HT-29 (cell line): ENCODE results near the gene SERGEF. TPM values are rescaled to one million over a fixed set of nuclear protein-coding genes. Genes with fewer than 3 reads are reported as not detected.

ENCODE experiments used
- DNase-seq: peaks from one replicate; pipeline ENCODE4 v3.0.0-alpha.2; 2015; ENCODE audit warnings: low spot score
- total RNA-seq: library from RNA; depleted of rRNA; stranded (reverse); fragments of >200 nt; shearing (Covaris generic); gene quantifications from 2 replicates; pipeline ENCODE4 v1.2.3, GENCODE V29; 2014

The SERGEF gene
- total RNA-seq, 1 experiment from 2014 or later, result 26.0 TPM

GRCh38 chr11:17813391-17814059 is 199.3 kb downstream of the SERGEF start:
- DNase-seq, result no peak

GRCh38 chr11:17812865-17813187 is 200.0 kb downstream of the SERGEF start:
- no peak for DNase-seq

DNA sequence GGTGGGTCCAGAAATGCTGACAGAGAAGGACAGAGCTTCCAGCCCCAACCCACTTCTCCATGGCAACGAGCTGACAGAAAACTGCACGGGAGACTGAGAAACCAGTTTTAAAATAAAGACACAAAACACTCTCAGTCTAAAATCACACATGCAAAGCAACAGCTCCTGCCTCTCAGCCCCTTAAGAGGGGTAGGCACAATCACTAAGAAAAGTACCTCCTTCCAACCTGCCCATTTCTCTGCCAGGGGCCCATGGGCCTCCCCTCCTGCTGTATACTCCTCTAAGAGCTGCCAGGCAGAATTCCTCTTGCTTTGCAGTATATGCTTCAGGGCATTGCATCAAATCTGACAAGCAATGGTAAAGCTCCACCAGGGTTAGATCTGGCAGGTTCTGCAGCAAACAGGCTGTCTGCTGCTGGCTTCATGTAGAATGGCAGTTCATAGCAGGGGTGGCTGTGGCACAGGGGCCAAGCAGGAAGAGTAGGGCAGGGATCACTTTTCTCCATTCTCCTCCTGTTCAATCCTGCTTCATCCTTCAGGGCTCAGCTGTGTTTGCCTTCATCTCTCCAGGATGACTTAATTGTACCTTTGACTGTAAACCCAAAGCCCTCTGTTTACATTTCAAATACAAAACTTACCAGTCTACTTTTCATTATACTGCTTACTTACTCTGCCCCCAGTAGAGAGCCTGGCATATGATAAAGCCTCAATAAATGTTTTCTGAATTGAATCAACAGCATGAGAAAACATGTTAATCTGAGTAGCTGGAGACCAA is 200.6 kb downstream of the SERGEF start:
- DNase-seq, result no peak

GRCh38 chr11:17811352-17811751 is 201.5 kb downstream of the SERGEF start:
- DNase-seq, result no peak

DNA sequence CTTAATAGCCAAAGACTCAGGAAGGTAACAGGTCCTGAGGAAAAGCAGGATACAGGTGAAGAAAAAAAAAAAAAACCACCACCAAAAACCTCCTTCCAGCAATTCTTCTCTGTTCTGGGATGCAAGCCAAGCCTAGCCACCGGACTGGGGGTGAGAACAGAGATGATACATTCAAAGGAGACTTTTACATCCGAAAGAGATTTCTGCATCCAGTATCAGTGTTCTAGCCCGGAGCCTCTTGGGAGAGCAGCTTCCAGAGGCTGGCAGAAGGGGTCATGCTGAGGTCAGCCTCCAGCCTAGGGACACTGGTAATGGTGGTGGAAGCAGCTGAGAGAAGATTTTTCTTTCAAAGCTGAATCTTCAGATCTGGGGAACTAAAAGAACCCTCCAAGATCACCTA is 202.1 kb downstream of the SERGEF start:
- DNase-seq, result no peak

DNA sequence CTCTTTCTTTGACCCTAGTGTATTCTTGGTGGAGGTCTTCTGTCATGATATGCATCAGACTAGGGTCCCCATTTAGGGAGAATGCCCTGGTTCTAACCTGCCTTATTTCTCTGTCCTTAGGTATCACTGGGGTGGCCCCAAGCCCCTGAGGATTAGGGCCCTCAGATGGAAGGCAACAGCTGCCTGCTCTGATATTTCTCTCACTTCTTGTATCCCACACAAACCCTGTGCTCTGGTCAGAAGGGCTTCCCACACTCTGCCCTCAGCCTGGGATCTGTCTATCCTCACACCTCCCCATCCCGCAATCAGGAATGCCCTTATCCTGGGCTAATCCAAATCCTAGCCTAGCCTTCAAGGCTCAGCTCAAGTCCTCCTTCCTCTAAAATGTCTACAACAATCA is 202.8 kb downstream of the SERGEF start:
- DNase-seq, result no peak

- DNase-seq, result no peak
Observed at GRCh38 chr11:17807034-17807433, 205.8 kb downstream of the SERGEF start.

GRCh38 chr11:17805873-17806272 is 207.0 kb downstream of the SERGEF start:
- no peak for DNase-seq

GRCh38 chr11:17805043-17805442 is 207.8 kb downstream of the SERGEF start:
- no peak for DNase-seq

- DNase-seq, result no peak
Observed at GRCh38 chr11:17803754-17804334, 209.0 kb downstream of the SERGEF start.

DNA sequence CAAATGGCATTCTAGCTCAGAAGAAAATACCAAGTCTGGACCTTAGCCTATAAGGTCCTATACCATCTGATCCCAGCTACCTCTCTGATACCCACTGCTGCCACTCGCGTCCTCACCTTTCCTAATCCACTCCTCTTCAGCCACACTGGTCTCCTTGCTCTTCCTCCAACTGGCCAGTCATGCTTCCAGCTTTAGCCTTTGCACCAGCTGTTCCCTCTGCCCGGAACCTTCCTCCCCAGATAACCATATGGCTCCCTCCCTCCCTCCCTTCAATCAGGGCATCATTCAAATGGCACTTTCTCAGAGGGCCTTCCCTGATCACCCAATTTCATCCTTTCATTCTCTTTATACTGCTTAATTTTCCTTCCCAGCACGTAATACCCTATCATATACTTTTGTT is 210.4 kb downstream of the SERGEF start:
- DNase-seq, result no peak

DNA sequence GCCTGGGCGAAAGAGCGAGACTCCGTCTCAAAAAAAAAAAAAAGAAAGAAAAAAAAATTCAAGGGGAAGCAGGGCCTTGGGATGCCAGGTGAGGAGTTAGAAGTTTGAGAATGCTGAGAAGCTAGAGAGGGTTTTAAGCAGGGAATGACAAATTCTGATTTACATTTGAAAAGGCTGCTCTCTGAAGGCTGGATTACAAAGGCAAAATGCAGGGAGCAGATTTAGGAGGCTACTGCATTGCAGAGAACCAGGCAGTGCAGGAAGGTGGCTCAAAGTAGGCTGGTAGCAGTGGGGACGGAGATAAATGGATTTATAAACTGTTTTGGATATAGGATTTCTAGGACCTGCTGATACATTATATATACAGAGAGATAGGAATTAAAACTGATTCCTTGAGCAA is 211.7 kb downstream of the SERGEF start:
- no peak for DNase-seq

DNA sequence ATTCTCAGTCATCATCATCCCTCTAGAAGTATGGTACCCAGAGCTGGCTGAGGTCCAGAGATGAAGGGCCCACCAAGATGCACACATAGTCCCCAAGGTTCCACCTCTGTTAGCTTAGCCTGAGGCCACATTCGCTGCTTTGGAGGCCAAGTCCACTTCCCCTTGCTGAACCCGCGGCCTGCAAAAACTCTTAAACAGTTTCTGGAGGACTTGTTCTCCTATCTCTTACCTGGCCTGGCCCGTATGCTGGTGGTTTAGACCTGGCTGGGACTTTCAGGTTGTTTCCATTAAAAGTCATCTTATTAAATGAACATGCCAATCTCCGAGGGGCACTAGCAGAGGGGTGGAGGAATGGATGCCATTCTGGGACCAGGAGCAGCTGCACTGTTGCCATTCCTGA is 213.7 kb downstream of the SERGEF start:
- no peak for DNase-seq

DNA sequence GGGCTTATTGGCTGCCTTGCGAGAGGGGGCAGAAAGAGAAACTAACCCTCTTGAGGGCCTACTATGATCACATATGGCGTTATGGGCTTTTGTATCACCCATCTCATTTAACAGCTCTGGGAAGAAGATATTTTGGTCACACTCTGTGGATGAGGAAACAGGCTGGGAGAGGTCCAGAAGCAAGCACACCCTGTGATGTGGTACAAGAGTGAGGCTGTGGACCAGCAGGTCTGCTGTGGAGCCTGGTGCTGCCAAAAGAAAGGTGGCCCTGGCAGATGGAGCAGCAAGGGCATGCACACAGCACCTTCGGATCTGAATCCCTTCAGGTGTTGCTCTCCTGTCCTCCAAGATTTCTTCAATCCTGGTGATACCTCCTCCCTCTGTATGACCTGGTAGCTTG is 214.1 kb downstream of the SERGEF start:
- DNase-seq, result no peak

DNA sequence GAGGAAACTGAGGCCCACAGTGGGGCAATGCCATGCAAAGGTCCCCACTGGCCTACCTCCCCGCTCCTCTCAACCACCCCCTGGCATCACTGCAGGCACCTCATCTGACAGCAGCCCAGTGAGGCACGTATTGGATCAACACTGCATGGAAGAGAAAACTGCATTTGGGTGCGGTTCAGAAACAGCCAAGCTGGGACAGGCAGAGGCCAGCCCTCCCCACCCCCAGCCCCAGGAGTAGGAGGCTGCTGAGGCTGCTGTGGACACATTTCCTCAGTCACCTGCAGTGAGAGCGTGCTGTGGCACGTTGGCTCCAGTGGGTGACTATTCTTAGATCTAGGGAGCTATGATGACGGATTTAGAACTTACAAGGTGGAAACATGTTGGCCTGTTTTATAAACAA is 214.6 kb downstream of the SERGEF start:
- no peak for DNase-seq

GRCh38 chr11:17796154-17796553 is 216.7 kb downstream of the SERGEF start:
- no peak for DNase-seq

- no peak for DNase-seq
Observed at GRCh38 chr11:17794981-17795380, 217.9 kb downstream of the SERGEF start.

DNA sequence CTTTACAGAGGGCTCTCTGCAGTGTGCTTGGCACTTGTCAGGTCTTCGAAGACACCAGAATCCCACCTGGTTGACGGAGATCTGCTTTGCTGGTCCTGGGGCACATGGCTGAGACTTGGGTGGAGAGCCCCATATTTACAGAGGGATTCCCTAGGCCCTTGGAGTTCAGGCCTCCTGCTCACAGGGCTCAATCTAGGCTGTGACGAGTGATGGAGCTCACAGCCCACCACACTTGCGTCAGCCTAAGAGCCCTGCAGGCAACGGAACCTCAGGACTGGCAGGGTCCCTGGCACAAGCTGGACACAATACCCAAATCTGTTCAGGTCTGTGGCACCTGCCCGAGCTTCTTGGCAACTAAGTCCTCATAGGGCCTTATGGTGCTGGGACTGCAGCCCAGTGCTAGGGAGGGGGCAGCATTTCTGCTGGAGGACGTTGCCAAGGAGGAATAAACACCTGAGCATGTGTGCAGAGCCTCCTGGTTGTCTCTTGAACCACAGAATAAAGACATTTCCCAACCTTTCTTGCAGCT is 219.1 kb downstream of the SERGEF start:
- no peak for DNase-seq

DNA sequence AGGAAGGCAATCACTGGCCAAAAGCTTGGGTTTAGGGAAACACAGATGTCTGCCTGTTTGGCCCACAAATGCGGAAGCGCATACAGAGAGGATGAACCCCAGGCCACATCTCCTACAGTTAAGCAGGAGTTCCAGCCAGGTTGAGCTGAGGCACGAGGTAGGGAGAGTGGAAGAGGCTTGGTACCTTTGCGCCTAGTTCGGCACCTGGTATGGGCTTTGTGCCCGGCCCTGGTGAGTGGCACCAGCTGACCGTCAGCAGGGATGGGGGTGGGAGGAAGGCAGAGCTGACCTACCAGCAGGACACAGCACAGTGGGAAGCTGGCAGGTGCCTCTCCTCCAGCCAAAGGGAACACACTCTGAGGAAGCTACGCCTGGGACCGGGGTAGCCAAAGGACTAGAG is 220.7 kb downstream of the SERGEF start:
- DNase-seq, result no peak

DNA sequence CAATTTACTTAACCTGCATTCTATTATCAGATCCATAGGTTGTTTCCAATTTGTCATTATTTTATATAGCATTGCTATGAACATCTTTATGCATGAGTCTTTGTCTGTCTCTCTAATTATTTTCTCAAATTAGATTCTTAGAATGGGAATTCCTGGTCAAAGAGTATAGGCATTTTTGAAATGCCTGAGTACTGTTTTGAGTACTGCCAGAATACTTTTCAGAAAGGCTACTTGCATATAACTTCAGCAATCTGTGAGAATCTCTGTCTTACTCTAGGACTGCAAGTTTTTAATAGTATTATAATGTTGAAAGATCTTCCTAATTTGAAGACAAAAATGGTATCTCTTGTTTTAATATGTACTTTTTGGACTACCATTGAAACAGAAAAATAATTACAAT is 221.7 kb downstream of the SERGEF start:
- no peak for DNase-seq

- DNase-seq, result no peak
Observed at GRCh38 chr11:17790453-17790852, 222.4 kb downstream of the SERGEF start.

- no peak for DNase-seq
Observed at GRCh38 chr11:17788084-17788483, 224.8 kb downstream of the SERGEF start.
